KMS-11 (cell line): ENCODE results near the gene MPRIP.

Source experiments
- H2AFZ ChIP-seq: fragments of 200-600 bp; sonication (generic); 2 replicates; pipeline ENCODE4 v1.6.1; 2016; ENCODE audit warnings: antibody characterized with exemption, mixed run types, low read depth
- H3K27ac ChIP-seq: fragments of 200-600 bp; sonication (generic); 2 replicates; pipeline ENCODE4 v1.6.1; 2016; ENCODE audit warnings: mild to moderate bottlenecking, mixed run types
- H3K27me3 ChIP-seq: fragments of 200-600 bp; sonication (generic); 2 replicates; pipeline ENCODE4 v1.6.1; 2017; ENCODE audit warnings: mild to moderate bottlenecking, low read depth, mixed run types, moderate library complexity; ENCODE audit not compliant: insufficient read depth
- H3K36me3 ChIP-seq: fragments of 200-600 bp; sonication (generic); 2 replicates; pipeline ENCODE4 v1.6.1; 2017; ENCODE audit warnings: mild to moderate bottlenecking, mixed run types; ENCODE audit not compliant: insufficient read depth
- H3K4me1 ChIP-seq: fragments of 200-600 bp; sonication (generic); 2 replicates; pipeline ENCODE4 v1.6.1; 2016; ENCODE audit warnings: mild to moderate bottlenecking, low read depth, mixed run types; ENCODE audit not compliant: poor library complexity, severe bottlenecking
- H3K4me2 ChIP-seq: fragments of 200-600 bp; sonication (generic); 2 replicates; pipeline ENCODE4 v1.7.0; 2016; ENCODE audit warnings: mild to moderate bottlenecking, mixed run types
- H3K4me3 ChIP-seq: fragments of 200-600 bp; sonication (generic); IDR thresholded peaks from 2 replicates; pipeline ENCODE4 v1.6.1; 2017; ENCODE audit warnings: low read depth, low read length, mixed read lengths; ENCODE audit not compliant: insufficient read depth
- H3K79me2 ChIP-seq: fragments of 200-600 bp; sonication (generic); 2 replicates; pipeline ENCODE4 v1.6.1; 2016; ENCODE audit warnings: low read depth, mixed run types; ENCODE audit not compliant: insufficient read depth
- H3K9ac ChIP-seq: fragments of 200-600 bp; sonication (generic); 2 replicates; pipeline ENCODE4 v1.6.1; 2016; ENCODE audit warnings: mild to moderate bottlenecking, mixed run types
- H4K20me1 ChIP-seq: fragments of 200-600 bp; sonication (generic); 2 replicates; pipeline ENCODE4 v1.6.1; 2016; ENCODE audit warnings: mild to moderate bottlenecking, mixed run types; ENCODE audit not compliant: insufficient read depth
- TF ChIP-seq, protein P1 (sequence below): fragments of 200-600 bp; sonication (generic); conservative IDR thresholded peaks from 2 replicates; pipeline ENCODE4 v1.6.1; 2017; ENCODE audit warnings: low read depth, mild to moderate bottlenecking, antibody characterized with exemption, low read length, moderate library complexity, mixed read lengths

MPRIP gene

GRCh38 chr17:17201271-17201670 lies 159.0 kb downstream of the MPRIP start:
- Histone ChIP-seq H3K9ac (no peak overlapping the region), H3K27me3 (no peaks in the 10 kb centered on the region), H3K4me2 (no peak overlapping the region), H3K27ac (no peak overlapping the region), H3K4me1 (peaks cover 5% of the 10 kb centered on the region), H3K36me3 (no peaks in the 10 kb centered on the region), H4K20me1 (no peaks in the 10 kb centered on the region), H3K79me2 (peaks cover 43% of the 10 kb centered on the region), H3K4me3 (no peak overlapping the region), H2AFZ (no peak overlapping the region)
- TF ChIP-seq, protein P1, sequence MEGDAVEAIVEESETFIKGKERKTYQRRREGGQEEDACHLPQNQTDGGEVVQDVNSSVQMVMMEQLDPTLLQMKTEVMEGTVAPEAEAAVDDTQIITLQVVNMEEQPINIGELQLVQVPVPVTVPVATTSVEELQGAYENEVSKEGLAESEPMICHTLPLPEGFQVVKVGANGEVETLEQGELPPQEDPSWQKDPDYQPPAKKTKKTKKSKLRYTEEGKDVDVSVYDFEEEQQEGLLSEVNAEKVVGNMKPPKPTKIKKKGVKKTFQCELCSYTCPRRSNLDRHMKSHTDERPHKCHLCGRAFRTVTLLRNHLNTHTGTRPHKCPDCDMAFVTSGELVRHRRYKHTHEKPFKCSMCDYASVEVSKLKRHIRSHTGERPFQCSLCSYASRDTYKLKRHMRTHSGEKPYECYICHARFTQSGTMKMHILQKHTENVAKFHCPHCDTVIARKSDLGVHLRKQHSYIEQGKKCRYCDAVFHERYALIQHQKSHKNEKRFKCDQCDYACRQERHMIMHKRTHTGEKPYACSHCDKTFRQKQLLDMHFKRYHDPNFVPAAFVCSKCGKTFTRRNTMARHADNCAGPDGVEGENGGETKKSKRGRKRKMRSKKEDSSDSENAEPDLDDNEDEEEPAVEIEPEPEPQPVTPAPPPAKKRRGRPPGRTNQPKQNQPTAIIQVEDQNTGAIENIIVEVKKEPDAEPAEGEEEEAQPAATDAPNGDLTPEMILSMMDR, result no peak

DNA sequence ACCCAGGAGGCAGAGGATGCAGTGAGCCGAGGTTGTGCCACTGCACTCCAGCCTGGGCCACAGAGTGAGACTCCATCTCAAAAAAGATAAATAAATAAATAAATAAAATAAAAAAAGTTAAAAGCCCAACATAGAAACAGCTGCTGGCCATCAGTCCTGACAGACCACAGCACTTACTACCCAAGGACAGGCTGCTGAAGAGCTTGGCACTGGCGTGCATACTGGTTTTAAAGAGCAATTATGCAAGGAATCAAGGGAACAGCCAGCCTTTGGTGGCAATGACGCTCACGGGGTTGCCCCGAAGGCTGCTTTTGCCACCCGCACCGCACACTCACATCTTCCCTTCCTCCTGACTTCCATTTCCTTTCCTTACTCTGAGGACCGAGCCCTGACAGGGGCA lies 159.7 kb downstream of the MPRIP start:
- H3K27ac ChIP-seq, result no peak overlapping the region
- TF ChIP-seq, protein P1, result no peak
- H3K4me3 ChIP-seq, result no peak overlapping the region
- H2AFZ ChIP-seq, result no peak overlapping the region
- H3K36me3 ChIP-seq, result no peaks in the 10 kb centered on the region
- H3K4me1 ChIP-seq, result peaks cover 5% of the 10 kb centered on the region
- H3K27me3 ChIP-seq, result no peaks in the 10 kb centered on the region
- no peak overlapping the region for H3K4me2 ChIP-seq
- no peaks in the 10 kb centered on the region for H4K20me1 ChIP-seq
- peaks cover 43% of the 10 kb centered on the region for H3K79me2 ChIP-seq
- H3K9ac ChIP-seq, result no peak overlapping the region

DNA sequence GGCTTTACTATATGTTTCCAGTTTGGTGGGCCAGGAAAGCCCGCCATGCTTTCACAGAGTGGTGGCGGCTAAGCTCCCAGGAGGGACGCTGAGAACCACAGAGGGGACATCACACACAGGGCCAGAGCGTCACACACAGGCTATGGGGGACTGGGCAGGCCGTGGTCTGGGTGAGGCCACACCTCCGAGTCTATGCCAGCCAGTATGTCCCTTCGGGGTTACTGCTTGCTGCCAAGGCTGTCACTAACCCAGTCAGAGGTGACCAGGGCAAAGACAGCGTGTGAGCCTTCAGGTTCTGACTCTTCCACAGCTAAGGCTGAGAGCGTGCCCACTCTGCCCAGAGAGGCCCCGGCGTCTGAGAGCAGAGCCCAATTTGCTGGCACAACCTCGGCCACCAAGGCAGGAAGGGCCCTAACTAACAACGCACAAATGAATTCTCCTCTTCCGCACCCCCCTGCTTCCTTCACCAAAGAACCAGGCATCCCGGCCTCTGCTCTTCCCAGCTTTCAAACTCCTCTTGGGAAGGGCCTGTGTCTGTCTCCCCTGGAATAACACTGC lies 161.0 kb downstream of the MPRIP start:
- no peak overlapping the region; the same call in 1 of the 2 replicates for H3K9ac ChIP-seq
- peaks cover 43% of the 10 kb centered on the region for H3K79me2 ChIP-seq
- no peak overlapping the region for H3K27ac ChIP-seq
- H4K20me1 ChIP-seq, result no peaks in the 10 kb centered on the region
- peak overlapping the region; percentile 100; the same call in 1 of the 2 replicates for H3K4me2 ChIP-seq
- H2AFZ ChIP-seq, result no peak overlapping the region
- TF ChIP-seq, protein P1, result no peak
- H3K36me3 ChIP-seq, result no peaks in the 10 kb centered on the region
- no peak overlapping the region for H3K4me3 ChIP-seq
- H3K4me1 ChIP-seq, result peaks cover 5% of the 10 kb centered on the region
- H3K27me3 ChIP-seq, result no peaks in the 10 kb centered on the region

GRCh38 chr17:17204041-17204591 lies 161.9 kb downstream of the MPRIP start:
- TF ChIP-seq, protein P1, result no peak

More at GRCh38 chr17:17204041-17204591, 161.9 kb downstream of the MPRIP start:
- Histone ChIP-seq H3K4me1 (peaks cover 5% of the 10 kb centered on the region), H2AFZ (no peak overlapping the region), H3K79me2 (peaks cover 43% of the 10 kb centered on the region), H3K27me3 (no peaks in the 10 kb centered on the region), H3K9ac (peak overlapping the region; percentile 94; the same call in 1 of the 2 replicates), H3K36me3 (no peaks in the 10 kb centered on the region), H3K4me3 (no peak overlapping the region), H3K4me2 (peak overlapping the region; percentile 100), H4K20me1 (no peaks in the 10 kb centered on the region), H3K27ac (no peak overlapping the region; the same call in 1 of the 2 replicates)
